GM12891 (cell line): ENCODE measurements around the gene CDH4.

Source experiments
- DNase-seq: peaks from one replicate; pipeline ENCODE4 v3.0.0; 2011; ENCODE audit warnings: low spot score; ENCODE audit not compliant: insufficient read length
- FAIRE-seq: peaks from 2 replicates; lab custom pipeline; 2011; peaks lifted over from hg19 to GRCh38; lab: Jason Lieb, UNC
- PAX5 ChIP-seq: IDR thresholded peaks from 2 replicates; pipeline ENCODE4 v1.6.1; 2011; ENCODE audit warnings: low read length, moderate library complexity, mild to moderate bottlenecking; ENCODE audit not compliant: insufficient read depth, severe bottlenecking
- POLR2A ChIP-seq: IDR thresholded peaks from 2 replicates; pipeline ENCODE4 v1.6.1; 2011; ENCODE audit warnings: low read depth, low read length, control low read depth
- POLR2AphosphoS5 ChIP-seq: IDR thresholded peaks from 2 replicates; pipeline ENCODE4 v1.6.1; 2011; ENCODE audit warnings: low read depth, low read length, control low read depth
- POU2F2 ChIP-seq: IDR thresholded peaks from 2 replicates; pipeline ENCODE4 v1.6.1; 2011; ENCODE audit warnings: low read depth, mild to moderate bottlenecking, control low read depth, low read length, moderate library complexity
- SPI1 ChIP-seq: IDR thresholded peaks from 2 replicates; pipeline ENCODE4 v1.6.1; 2011; ENCODE audit warnings: low read depth, low read length, control low read depth
- TAF1 ChIP-seq: IDR thresholded peaks from 2 replicates; pipeline ENCODE4 v1.6.1; 2011; ENCODE audit warnings: low read depth, low read length, control low read depth

Gene CDH4

GRCh38 chr20:61708891-61709290 lies 456.8 kb downstream of the CDH4 start:
- TF ChIP-seq SPI1 (no peak), PAX5 (no peak), POLR2AphosphoS5 (no peak), TAF1 (no peak), POU2F2 (no peak), POLR2A (no peak)
- DNase-seq (no peak), FAIRE-seq (no peak)

- no peak for FAIRE-seq
- TF ChIP-seq SPI1 (no peak), PAX5 (no peak), POLR2A (no peak), POU2F2 (no peak), POLR2AphosphoS5 (no peak), TAF1 (no peak)
- no peak for DNase-seq
These were observed 458.0 kb downstream of the CDH4 start for GRCh38 chr20:61710108-61710507.

- TF ChIP-seq POLR2AphosphoS5 (no peak), PAX5 (no peak)
- DNase-seq (no peak), FAIRE-seq (no peak)
These were observed 460.6 kb downstream of the CDH4 start for GRCh38 chr20:61712688-61713087.

- TF ChIP-seq POU2F2, result no peak
- FAIRE-seq (no peak), DNase-seq (no peak)
These were observed 466.4 kb downstream of the CDH4 start for GRCh38 chr20:61718361-61719005.

- DNase-seq (no peak), FAIRE-seq (no peak)
- TF ChIP-seq TAF1 (no peak), POLR2A (no peak), SPI1 (no peak), POU2F2 (no peak), POLR2AphosphoS5 (no peak), PAX5 (no peak)
These were observed 467.8 kb downstream of the CDH4 start for GRCh38 chr20:61719691-61720347.

- no peak for TF ChIP-seq TAF1
- no peak for TF ChIP-seq POLR2AphosphoS5
- DNase-seq (no peak), FAIRE-seq (no peak)
These were observed 468.3 kb downstream of the CDH4 start for GRCh38 chr20:61720348-61720696.

- no peak for FAIRE-seq
- DNase-seq, result no peak
- TF ChIP-seq PAX5 (no peak), POU2F2 (no peak), TAF1 (no peak), POLR2A (no peak), SPI1 (no peak), POLR2AphosphoS5 (no peak)
These were observed 470.2 kb downstream of the CDH4 start for GRCh38 chr20:61722146-61722678.

GRCh38 chr20:61723529-61724257 lies 471.6 kb downstream of the CDH4 start:
- TF ChIP-seq POU2F2 (no peak), SPI1 (no peak), POLR2AphosphoS5 (no peak), PAX5 (no peak), POLR2A (no peak), TAF1 (no peak)
- DNase-seq, result no peak
- no peak for FAIRE-seq

- DNase-seq, result no peak
- no peak for FAIRE-seq
- TF ChIP-seq POLR2AphosphoS5, result no peak
- TF ChIP-seq POLR2A, result no peak
- TF ChIP-seq POU2F2, result no peak
- no peak for TF ChIP-seq PAX5
- no peak for TF ChIP-seq TAF1
- TF ChIP-seq SPI1, result no peak
These were observed 472.3 kb downstream of the CDH4 start for GRCh38 chr20:61724376-61724775.

- DNase-seq, result no peak
- FAIRE-seq, result no peak
- TF ChIP-seq TAF1, result no peak
- no peak for TF ChIP-seq PAX5
- TF ChIP-seq SPI1, result no peak
- no peak for TF ChIP-seq POLR2A
- TF ChIP-seq POLR2AphosphoS5, result no peak
- no peak for TF ChIP-seq POU2F2
These were observed 473.1 kb downstream of the CDH4 start for GRCh38 chr20:61725145-61725544.
